GM19238 (cell line): ENCODE measurements around the gene ANXA5.

Source experiments
- DNase-seq: peaks from one replicate; pipeline ENCODE4 v3.0.0; 2011; ENCODE audit warnings: low spot score; ENCODE audit not compliant: insufficient read length

ANXA5 gene

DNA sequence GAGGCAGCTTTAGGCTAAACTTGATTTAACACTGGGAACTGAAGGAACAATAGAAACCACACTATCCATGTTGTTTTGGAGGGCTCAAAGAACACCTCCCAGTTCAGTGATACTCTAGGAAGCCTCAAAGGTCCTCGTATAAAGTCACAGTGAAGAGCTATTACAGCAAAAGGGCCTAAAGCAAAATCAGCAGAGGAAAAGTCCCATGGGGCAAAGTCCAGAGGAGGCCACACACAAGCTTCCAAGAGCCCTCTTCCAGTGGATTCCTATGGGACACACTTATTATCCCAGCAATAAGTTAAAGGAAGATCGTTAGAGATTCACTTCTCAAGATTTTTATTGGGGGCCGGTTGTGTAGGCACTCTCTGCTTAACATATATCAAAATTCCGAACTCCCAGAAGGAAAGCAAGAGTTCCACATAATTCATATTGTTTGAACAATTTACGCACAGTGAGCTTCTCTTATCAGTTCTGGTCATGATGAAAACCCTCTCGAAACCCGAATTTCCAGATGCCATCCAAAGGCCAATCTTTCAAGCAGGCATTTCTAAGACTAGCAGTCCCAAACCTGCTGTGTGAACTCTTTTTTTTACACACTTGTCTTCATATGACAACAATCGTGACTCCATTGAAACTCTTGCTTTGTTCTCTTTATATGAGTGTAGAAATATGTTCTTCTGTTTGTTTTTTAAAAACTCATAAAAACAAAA, 53.7 kb downstream of the ANXA5 start:
- no peak for DNase-seq

DNA sequence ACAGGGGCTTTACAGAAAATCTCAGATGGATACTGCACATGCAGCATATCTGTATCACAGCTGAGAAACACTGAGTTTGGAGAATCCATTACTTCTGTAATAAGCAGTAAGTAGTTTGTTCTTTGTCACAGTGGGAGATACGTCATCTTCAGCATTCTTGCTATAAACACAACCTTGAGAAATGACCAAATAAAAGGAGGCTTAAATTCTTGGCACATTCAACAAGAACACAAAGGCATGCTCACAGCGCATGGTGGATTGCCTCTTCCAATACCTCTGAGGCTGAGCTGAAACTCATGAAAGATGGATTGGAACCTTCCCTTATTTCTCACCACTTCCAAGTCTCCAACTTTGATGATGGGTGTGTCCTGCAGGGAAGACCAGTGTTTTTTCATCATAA, 54.5 kb downstream of the ANXA5 start:
- DNase-seq, result no peak

GRCh38 chr4:121633653-121634052, 63.1 kb downstream of the ANXA5 start:
- no peak for DNase-seq

DNA sequence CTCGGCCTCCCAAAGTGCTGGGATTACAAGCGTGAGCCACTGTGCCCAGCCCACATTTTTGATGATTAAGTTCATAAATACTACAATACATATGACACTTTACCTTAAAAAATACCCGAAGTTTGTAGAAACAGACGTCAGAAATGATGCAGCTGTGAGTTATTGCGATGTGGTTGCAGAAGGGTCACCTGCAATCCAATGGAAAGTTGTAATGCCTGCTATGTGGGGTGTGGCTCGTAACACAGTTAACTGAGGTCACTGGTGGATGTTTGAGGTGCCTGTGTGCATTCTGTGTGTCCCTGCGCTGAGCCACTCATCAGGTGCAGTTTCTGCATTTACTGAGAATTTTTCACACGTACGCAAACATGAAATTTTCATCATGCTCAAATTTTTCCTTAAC, 64.1 kb downstream of the ANXA5 start:
- DNase-seq, result no peak
